Retinal pigment epithelial cell (primary cell): ENCODE measurements around the gene COMT.

Source experiments
- DNase-seq: peaks from one replicate; pipeline ENCODE4 v3.0.0-alpha.2; 2010; ENCODE audit warnings: low read depth
- H3K4me3 ChIP-seq: 2 replicates; pipeline ENCODE4 v1.5.1; 2011; ENCODE audit warnings: mild to moderate bottlenecking, low read length, control low read depth, moderate library complexity
- TF ChIP-seq, protein P1 (sequence below): conservative IDR thresholded peaks from 2 replicates; pipeline ENCODE4 v1.5.1; 2011; ENCODE audit warnings: low read depth, low read length, control low read depth, inconsistent platforms

The COMT gene

DNA sequence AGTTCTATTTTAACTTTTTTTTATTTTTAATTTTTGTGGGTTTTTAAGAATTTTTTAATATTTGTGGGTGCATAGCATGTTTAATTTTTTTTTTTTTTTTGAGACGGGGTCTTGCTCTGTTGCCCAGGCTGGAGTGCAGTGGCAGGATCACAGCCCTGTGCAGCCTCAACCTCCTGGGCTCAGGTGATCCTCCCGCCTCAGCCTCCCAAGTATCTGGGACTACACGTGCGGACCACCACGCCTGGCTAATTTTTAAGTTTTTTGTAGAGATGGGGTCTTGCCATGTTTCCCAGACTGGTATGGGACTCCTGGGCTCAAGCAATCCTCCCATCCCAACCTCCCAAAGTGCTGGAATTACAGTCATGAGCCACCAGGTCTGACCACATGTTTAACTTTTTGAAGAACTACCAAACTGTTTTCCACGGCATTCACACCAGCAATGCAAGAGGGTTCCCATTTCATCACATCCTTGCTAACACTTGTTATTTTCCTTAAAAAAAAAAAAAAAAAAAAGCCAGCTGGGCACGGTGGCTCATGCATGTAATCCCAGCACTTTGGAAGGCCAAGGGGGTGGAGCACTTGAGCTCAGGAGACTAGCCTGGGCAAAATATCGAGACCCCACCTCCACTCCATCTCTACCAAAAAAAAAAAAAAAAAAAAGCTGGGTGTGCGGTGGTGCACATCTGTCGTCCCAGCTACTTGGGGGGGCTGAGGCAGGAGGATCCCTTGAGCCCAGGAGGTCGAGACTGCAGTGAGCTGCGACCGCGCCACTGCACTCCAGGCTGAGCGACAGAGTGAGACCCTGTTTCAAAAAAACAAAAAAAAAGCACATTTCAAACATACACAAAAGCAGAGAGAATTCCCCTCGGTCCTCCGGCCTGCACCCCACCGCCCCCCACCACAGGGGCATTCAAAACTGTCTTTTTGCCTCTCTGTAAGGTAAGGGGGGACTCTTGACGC is 16.8 kb downstream of the COMT start:
- TF ChIP-seq, protein P1, sequence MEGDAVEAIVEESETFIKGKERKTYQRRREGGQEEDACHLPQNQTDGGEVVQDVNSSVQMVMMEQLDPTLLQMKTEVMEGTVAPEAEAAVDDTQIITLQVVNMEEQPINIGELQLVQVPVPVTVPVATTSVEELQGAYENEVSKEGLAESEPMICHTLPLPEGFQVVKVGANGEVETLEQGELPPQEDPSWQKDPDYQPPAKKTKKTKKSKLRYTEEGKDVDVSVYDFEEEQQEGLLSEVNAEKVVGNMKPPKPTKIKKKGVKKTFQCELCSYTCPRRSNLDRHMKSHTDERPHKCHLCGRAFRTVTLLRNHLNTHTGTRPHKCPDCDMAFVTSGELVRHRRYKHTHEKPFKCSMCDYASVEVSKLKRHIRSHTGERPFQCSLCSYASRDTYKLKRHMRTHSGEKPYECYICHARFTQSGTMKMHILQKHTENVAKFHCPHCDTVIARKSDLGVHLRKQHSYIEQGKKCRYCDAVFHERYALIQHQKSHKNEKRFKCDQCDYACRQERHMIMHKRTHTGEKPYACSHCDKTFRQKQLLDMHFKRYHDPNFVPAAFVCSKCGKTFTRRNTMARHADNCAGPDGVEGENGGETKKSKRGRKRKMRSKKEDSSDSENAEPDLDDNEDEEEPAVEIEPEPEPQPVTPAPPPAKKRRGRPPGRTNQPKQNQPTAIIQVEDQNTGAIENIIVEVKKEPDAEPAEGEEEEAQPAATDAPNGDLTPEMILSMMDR: no peak
- peak overlapping the region; percentile 48 for H3K4me3 ChIP-seq

DNA sequence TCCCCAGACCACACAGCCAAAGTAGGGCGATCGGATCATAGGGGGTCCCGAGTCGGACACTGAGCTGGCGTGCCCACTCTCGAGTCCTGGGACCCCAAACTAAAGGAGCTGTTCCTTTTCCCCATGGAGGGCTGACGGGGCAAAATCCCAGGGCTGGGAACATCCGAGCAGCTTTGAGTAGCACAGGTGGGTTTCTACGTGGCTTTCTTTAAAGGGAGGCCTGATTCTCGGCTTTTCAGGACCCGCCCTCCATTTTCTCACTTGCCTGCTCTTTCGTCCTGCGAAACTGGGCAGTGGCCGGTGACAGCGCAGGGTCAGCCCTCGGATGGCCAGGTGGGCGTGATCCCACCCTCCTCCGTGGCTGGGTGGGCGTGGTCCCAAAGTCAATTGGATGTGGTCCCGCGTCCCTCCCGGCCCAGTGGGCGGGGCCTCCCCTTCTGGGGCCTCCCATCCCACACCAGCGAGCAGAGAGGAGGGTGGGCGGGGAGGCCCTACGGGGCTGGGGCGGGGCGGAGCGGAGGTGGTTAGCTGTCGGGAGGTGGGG is 17.5 kb downstream of the COMT start:
- TF ChIP-seq, protein P1: no peak
- DNase-seq: no peak
- H3K4me3 ChIP-seq: peak overlapping the region; percentile 48

More for the DNA sequence above, 16.8 kb downstream of the COMT start:
- DNase-seq: no peak

DNA sequence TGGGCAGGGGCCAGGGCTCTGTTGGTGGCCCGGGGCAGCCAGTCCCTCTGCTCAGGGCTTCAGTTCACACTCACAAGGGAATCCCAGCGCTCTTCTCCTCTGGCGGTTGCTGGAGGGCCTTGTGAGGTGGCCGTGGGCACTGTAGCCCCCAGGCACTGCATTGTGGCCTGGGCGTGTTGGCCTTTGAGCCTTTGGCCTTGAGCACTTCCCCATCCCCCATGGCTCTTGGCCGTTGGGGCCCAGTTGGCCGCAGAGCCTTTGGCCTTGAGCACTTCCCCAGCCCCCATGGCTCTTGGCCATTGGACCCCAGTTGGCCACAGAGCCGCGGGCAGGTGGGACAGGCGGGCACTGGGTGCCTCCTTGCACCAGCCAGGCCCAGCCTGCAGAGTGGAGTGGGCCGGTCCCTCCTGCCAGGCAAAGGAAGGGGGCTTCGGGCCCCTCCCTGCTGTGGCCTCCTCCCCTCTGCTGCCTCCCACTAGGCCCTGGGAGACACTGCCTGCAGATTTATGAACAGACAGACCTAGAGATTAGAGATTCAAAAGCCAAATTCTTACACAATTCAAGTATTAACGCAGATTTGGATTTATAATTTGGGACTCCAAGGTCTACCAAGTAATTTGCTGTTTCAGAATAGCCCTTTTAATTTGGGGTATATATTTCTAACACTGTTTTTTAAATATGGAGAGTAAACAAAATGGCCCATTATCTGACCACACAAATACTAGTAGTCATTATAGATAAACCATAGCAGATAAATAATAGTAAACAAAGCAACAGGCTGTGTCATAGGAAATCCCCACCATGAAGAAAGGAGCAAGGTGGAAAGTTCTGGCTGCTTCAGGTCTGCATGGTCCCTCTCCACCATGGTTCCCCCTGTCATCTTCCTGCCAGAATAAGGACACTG is 18.3 kb downstream of the COMT start:
- no peak for DNase-seq
- H3K4me3 ChIP-seq: peak overlapping the region; percentile 48
- TF ChIP-seq, protein P1: no peak

DNA sequence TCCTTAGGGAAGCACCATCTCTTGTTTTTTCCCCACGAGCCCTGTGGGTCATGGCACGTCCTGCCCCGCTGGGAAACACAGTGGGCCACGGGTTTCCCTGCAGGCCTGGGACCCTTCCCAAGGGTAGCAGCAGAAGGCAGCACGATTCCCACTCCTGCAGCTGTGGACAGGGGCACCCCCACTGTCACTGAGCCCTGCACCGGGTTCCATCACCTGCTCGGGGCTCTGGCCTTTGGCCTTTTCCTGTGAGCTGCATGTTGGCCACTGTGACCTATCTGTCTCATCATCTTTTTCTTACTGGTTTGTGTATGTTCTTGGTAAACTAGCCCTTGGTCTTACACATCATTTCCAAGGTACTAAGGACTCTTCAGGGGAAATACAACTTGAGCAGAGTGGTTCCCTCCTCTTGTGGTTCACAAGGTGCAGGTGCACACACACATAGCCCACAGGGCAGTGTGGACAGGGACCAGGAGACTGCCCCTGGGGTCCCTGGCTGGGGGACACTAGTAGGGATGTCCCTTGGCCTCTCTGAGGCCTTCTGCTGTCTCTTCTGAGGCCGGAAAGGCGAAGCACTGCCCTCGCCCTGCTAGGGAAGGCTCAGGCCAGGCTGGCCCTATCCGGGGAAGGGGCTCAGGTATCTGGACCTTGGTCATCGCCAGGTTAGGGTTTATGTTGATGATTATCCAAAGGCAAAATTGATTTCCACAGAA is 19.1 kb downstream of the COMT start:
- TF ChIP-seq, protein P1: no peak
- no peak for DNase-seq
- H3K4me3 ChIP-seq: no peak overlapping the region

DNA sequence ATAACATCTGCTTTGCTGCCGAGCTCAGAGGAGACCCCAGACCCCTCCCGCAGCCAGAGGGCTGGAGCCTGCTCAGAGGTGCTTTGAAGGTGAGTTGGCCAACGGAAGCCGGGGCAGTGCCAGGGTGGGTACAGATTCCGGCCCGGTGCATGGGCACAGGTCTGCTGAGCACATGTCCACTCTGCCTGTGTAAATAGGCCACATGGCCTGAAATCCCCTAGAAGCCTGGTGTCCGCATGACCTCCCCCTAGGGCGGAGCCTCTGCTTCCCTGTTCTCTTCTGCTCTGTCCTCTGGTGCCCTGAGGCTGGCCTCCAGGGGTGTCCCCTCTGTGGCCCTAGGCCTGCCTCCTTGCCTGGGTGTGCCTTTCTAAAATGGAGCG is 19.6 kb downstream of the COMT start:
- TF ChIP-seq, protein P1: no peak
- no peak overlapping the region for H3K4me3 ChIP-seq
- no peak for DNase-seq

DNA sequence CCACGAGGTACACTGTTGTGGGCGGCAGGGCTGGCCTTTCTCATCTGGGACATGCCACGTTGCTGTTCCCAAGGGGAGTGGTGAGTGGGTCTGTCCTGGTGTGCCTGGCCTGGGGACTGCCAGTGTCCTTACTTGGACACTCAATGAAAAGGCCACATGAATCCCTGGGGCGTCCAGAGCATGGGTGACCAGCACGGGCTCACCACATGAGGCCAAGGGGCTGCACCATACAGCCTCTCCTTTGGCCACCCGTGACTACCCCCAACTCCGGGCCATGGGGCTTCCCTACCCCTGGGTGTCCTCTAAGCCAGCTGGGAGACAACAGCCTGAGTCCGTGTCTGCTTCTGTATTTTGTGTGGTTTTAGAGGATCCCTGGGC is 20.3 kb downstream of the COMT start:
- H3K4me3 ChIP-seq: no peak overlapping the region
- TF ChIP-seq, protein P1: no peak
- no peak for DNase-seq
